Activated naive CD8-positive, alpha-beta T cell treated with anti-CD3 and anti-CD28 coated beads, Interleukin-2, amount 50 U/mL, for 24 hours (primary cell): Measurements from ENCODE around the gene NDE1.
A peak's percentile ranks its signal among the peaks of the same experiment; 100 is the strongest.

ENCODE experiments used
- ATAC-seq: fragments of 150-1000 bp; cut with Tn5 transposase; one replicate; pipeline ENCODE4 v1.10.0; 2021
- DNase-seq: peaks from one replicate; pipeline ENCODE4 v3.0.0; 2021
- H3K27ac Mint-ChIP-seq: one replicate; pipeline ENCODE4 v1.8.0; 2021; ENCODE audit warnings: mild to moderate bottlenecking, mixed read lengths
- H3K27me3 Mint-ChIP-seq: one replicate; pipeline ENCODE4 v1.8.0; 2021; ENCODE audit warnings: mixed read lengths
- H3K36me3 Mint-ChIP-seq: one replicate; pipeline ENCODE4 v1.8.0; 2021; ENCODE audit warnings: low read depth, mixed read lengths
- H3K4me1 Mint-ChIP-seq: one replicate; pipeline ENCODE4 v1.8.0; 2021; ENCODE audit warnings: mixed read lengths
- H3K4me3 Mint-ChIP-seq: one replicate; pipeline ENCODE4 v1.8.0; 2021; ENCODE audit warnings: mild to moderate bottlenecking, moderate library complexity, mixed read lengths
- H3K9me3 Mint-ChIP-seq: one replicate; pipeline ENCODE4 v1.8.0; 2021; ENCODE audit warnings: mixed read lengths

NDE1 gene

GRCh38 chr16:15757630-15758251 is 107.7 kb downstream of the NDE1 start:
- H3K36me3 Mint-ChIP-seq, result no peaks in the 10 kb centered on the region
- DNase-seq (peak; percentile 9), ATAC-seq (peak; percentile 49)
- H3K27ac Mint-ChIP-seq, result no peak overlapping the region
- peaks cover 4% of the 10 kb centered on the region for H3K4me1 Mint-ChIP-seq
- H3K27me3 Mint-ChIP-seq, result peaks cover 7% of the 10 kb centered on the region
- H3K4me3 Mint-ChIP-seq, result no peak overlapping the region
- H3K9me3 Mint-ChIP-seq, result no peaks in the 10 kb centered on the region

GRCh38 chr16:15759070-15759469 is 109.0 kb downstream of the NDE1 start:
- H3K4me1 Mint-ChIP-seq, result peaks cover 4% of the 10 kb centered on the region
- no peak for ATAC-seq
- peaks cover 7% of the 10 kb centered on the region for H3K27me3 Mint-ChIP-seq
- DNase-seq, result no peak
- H3K27ac Mint-ChIP-seq, result no peak overlapping the region
- H3K9me3 Mint-ChIP-seq, result no peaks in the 10 kb centered on the region
- no peaks in the 10 kb centered on the region for H3K36me3 Mint-ChIP-seq
- no peak overlapping the region for H3K4me3 Mint-ChIP-seq

DNA sequence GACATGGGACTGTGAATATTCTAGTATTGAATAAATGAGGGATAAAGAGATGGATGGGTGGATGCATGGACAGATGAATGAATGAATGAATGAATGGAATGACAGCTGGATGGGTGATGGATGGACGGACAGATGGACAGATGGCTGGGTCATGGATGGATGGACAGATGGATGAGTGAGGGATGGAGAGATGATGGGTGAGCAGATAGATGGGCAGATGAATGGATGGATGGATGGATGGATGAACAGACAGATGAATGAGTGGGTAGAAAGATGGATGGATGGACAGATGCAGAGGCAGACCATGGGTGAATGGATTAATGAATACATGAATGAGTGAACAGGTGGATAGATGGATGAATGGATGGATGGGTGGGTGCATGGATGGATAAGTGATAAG is 110.1 kb downstream of the NDE1 start:
- peaks cover 8% of the 10 kb centered on the region for H3K27me3 Mint-ChIP-seq
- no peak overlapping the region for H3K4me3 Mint-ChIP-seq
- no peaks in the 10 kb centered on the region for H3K9me3 Mint-ChIP-seq
- no peaks in the 10 kb centered on the region for H3K36me3 Mint-ChIP-seq
- peaks cover 4% of the 10 kb centered on the region for H3K4me1 Mint-ChIP-seq
- ATAC-seq (no peak), DNase-seq (no peak)
- no peak overlapping the region for H3K27ac Mint-ChIP-seq

- Mint-ChIP-seq H3K9me3 (no peaks in the 10 kb centered on the region), H3K27me3 (peaks cover 6% of the 10 kb centered on the region), H3K4me1 (peaks cover 2% of the 10 kb centered on the region), H3K36me3 (no peaks in the 10 kb centered on the region), H3K4me3 (no peak overlapping the region), H3K27ac (no peak overlapping the region)
- ATAC-seq, result no peak
- DNase-seq, result no peak
Observed at GRCh38 chr16:15764112-15764511, 114.1 kb downstream of the NDE1 start.

- Mint-ChIP-seq H3K4me3 (no peak overlapping the region), H3K27ac (no peak overlapping the region), H3K36me3 (no peaks in the 10 kb centered on the region), H3K9me3 (no peaks in the 10 kb centered on the region), H3K4me1 (peaks cover 2% of the 10 kb centered on the region), H3K27me3 (peaks cover 4% of the 10 kb centered on the region)
- DNase-seq (no peak), ATAC-seq (no peak)
Observed at GRCh38 chr16:15765116-15765515, 115.1 kb downstream of the NDE1 start.

DNA sequence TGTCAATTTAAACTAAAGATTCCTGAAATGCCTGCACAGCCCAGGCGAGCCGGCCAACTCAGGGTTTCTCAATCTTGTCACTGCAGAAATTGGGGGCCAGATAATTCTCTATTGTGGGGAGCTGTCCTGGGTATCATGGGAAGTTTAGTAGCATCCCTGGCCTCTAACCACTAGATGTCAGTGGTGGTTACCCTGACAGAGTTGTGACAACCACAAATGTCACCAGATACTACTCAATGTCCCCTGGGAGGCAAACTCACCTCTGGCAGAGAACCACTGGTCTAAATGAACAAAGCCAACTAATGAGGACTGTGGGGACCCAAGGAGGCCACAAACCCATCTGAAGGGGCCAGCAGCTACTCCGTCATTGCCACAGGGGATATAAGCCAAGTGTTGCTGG is 115.8 kb downstream of the NDE1 start:
- no peaks in the 10 kb centered on the region for H3K36me3 Mint-ChIP-seq
- peak; percentile 20 for DNase-seq
- peak; percentile 88 for ATAC-seq

DNA sequence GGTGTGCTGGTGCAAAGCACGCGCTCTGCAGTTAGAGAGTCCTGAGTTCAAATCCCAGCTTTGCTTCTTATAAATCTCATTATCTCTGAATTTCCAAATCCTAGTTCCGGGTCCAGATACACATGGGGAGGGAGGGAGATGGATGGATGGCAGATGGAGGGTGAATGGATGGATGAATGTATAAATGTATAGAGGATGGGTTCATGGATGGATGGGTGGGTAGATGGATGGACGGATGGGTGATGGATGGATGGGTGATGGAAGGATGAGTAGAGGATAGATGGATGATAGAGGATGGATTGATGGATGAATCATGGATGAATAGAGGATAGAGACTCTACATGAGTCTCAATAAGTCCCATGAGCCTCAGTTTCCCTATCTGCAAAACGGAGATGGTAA is 116.9 kb downstream of the NDE1 start:
- Mint-ChIP-seq H3K4me3 (no peak overlapping the region), H3K9me3 (no peaks in the 10 kb centered on the region), H3K4me1 (peaks cover 2% of the 10 kb centered on the region), H3K27ac (no peak overlapping the region), H3K27me3 (peaks cover 5% of the 10 kb centered on the region), H3K36me3 (no peaks in the 10 kb centered on the region)
- ATAC-seq (no peak), DNase-seq (no peak)

More for the DNA sequence above, 115.8 kb downstream of the NDE1 start:
- peaks cover 3% of the 10 kb centered on the region for H3K27me3 Mint-ChIP-seq
- H3K9me3 Mint-ChIP-seq, result no peaks in the 10 kb centered on the region
- no peak overlapping the region for H3K27ac Mint-ChIP-seq
- H3K4me1 Mint-ChIP-seq, result peaks cover 2% of the 10 kb centered on the region
- no peak overlapping the region for H3K4me3 Mint-ChIP-seq

- H3K36me3 Mint-ChIP-seq, result no peaks in the 10 kb centered on the region
- H3K27me3 Mint-ChIP-seq, result peaks cover 5% of the 10 kb centered on the region
- no peak overlapping the region for H3K27ac Mint-ChIP-seq
- DNase-seq (no peak), ATAC-seq (no peak)
- H3K9me3 Mint-ChIP-seq, result no peaks in the 10 kb centered on the region
- peaks cover 2% of the 10 kb centered on the region for H3K4me1 Mint-ChIP-seq
- H3K4me3 Mint-ChIP-seq, result no peak overlapping the region
Observed at GRCh38 chr16:15768201-15768600, 118.2 kb downstream of the NDE1 start.

GRCh38 chr16:15769239-15769638 is 119.2 kb downstream of the NDE1 start:
- peaks cover 2% of the 10 kb centered on the region for H3K4me1 Mint-ChIP-seq
- H3K27ac Mint-ChIP-seq, result no peak overlapping the region
- ATAC-seq, result no peak
- no peak for DNase-seq
- no peak overlapping the region for H3K4me3 Mint-ChIP-seq
- H3K27me3 Mint-ChIP-seq, result peaks cover 5% of the 10 kb centered on the region
- no peaks in the 10 kb centered on the region for H3K36me3 Mint-ChIP-seq
- H3K9me3 Mint-ChIP-seq, result no peaks in the 10 kb centered on the region

DNA sequence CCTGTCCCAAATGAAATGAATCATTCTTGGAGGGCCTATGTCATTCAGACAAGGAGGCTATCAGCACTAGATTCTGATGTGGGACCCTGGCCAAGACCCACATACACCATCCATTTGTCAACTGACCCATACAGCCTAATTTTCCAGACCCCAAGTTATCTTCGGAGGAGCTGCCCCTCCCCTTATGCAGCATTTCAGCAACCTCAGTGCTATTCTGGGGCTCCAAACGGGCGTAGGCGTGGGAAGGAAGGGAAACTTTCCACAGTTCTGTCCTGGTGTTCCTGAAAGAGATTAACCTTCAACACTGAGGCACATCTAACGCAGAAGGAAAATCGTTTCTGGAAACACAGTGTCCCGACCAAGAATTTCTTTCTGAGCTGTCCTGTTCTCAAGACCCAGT is 120.1 kb downstream of the NDE1 start:
- DNase-seq (no peak), ATAC-seq (no peak)
- H3K27me3 Mint-ChIP-seq, result peaks cover 4% of the 10 kb centered on the region
- H3K9me3 Mint-ChIP-seq, result no peaks in the 10 kb centered on the region
- H3K27ac Mint-ChIP-seq, result no peak overlapping the region
- H3K4me1 Mint-ChIP-seq, result peaks cover 2% of the 10 kb centered on the region
- no peak overlapping the region for H3K4me3 Mint-ChIP-seq
- H3K36me3 Mint-ChIP-seq, result no peaks in the 10 kb centered on the region

- Mint-ChIP-seq H3K4me3 (no peak overlapping the region), H3K27ac (no peak overlapping the region), H3K4me1 (peaks cover 2% of the 10 kb centered on the region), H3K36me3 (no peaks in the 10 kb centered on the region), H3K9me3 (no peaks in the 10 kb centered on the region), H3K27me3 (peaks cover 2% of the 10 kb centered on the region)
- ATAC-seq (no peak), DNase-seq (no peak)
Observed at GRCh38 chr16:15770512-15770911, 120.5 kb downstream of the NDE1 start.

DNA sequence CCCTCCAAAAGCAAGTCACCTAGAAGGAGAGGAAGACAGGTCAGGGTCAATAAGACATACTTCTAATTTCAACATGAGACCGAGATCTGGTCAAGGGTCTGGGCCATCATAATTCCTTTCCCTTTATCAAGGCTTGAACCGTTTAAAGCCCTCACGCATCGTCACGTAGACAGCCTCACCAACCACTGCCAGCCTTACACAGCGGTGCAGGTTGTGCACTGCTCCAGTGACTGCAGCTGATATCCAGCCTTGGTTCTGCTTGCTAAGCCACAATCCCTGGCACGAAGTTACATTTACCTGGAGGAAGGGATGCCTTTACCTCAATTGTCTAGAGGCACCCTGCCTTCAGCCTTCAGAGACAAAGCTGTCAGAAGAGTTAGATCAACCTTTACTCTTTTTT is 121.6 kb downstream of the NDE1 start:
- no peaks in the 10 kb centered on the region for H3K36me3 Mint-ChIP-seq
- no peaks in the 10 kb centered on the region for H3K9me3 Mint-ChIP-seq
- no peak overlapping the region for H3K4me3 Mint-ChIP-seq
- H3K27me3 Mint-ChIP-seq, result peaks cover 6% of the 10 kb centered on the region
- no peaks in the 10 kb centered on the region for H3K4me1 Mint-ChIP-seq
- H3K27ac Mint-ChIP-seq, result no peak overlapping the region
- DNase-seq (no peak), ATAC-seq (no peak)

DNA sequence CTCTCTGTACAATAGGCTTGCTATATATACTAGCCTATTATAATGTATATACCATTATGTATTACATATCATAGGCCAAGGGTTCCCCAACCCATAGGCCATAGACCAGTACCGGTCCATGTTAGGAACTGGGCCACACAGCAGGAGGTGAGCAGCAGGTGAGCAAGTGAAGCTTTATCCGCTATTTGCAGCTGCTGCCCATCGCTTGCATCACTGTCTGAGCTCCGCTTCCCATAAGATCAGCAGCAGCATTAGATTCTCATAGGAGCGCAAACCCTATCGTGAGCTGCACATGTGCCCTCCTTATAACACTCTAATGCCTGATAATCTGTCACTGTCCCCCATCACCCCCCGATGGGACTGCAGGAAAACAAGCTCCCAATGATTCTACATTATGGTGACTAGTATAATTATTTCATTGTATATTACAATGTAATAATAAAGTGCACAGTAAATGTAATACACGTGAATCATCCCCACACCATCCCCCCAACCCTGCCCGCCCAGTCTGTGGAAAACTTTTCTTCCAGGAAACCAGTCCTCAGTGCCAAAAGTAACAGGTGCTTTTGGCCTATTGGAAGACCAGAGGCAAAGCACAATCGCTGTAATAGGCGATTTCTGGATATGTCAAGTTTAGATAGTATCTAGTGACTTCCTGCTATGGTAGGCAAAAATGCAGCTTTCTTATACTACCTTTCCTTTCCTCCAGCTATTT is 122.7 kb downstream of the NDE1 start:
- DNase-seq (no peak), ATAC-seq (no peak)
- Mint-ChIP-seq H3K9me3 (no peaks in the 10 kb centered on the region), H3K36me3 (no peaks in the 10 kb centered on the region), H3K4me1 (no peaks in the 10 kb centered on the region), H3K4me3 (no peak overlapping the region), H3K27me3 (peaks cover 6% of the 10 kb centered on the region), H3K27ac (no peak overlapping the region)

DNA sequence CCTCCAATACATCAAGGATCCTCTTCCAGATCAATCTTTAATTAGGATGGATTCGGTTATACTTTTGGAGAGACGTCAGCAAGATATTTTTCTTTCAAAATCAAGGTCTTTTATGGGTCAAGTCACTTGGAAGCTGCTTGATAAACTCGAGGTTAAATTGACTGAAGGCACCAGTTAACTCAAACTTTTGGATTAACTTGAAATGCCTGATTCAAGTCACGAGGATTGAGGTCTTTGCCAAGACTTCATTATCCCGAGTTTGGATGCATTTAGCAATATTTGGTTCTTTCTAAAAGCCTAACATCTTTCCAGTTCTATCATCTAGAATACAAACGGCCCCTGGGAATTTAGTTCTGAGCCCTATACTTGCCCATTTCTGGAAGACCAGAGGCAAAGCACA is 123.9 kb downstream of the NDE1 start:
- DNase-seq (no peak), ATAC-seq (no peak)
- Mint-ChIP-seq H3K4me3 (no peak overlapping the region), H3K4me1 (no peaks in the 10 kb centered on the region), H3K9me3 (no peaks in the 10 kb centered on the region), H3K36me3 (no peaks in the 10 kb centered on the region), H3K27ac (no peak overlapping the region), H3K27me3 (peaks cover 6% of the 10 kb centered on the region)

DNA sequence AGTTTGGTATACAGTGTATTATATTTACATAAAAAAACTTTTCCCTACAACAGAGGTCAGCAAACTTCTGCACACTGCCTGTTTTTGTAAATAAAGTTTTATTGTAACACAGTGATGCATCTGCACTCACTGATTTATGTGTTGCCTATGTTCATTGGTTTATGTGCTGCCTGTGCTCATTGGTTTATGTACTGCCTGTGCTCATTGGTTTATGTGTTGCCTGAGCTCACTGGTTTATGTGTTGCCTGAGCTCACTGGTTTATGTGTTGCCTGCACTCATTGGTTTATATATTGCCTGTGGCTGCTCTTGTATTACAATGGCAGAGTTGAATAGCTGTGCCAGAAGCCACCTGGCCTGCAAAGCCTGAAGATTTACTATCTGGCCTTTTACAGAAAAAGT is 125.2 kb downstream of the NDE1 start:
- no peak for DNase-seq
- Mint-ChIP-seq H3K36me3 (no peaks in the 10 kb centered on the region), H3K9me3 (no peaks in the 10 kb centered on the region), H3K27ac (no peak overlapping the region), H3K4me1 (no peaks in the 10 kb centered on the region), H3K4me3 (no peak overlapping the region), H3K27me3 (peaks cover 6% of the 10 kb centered on the region)
- ATAC-seq, result no peak
